Body of pancreas (tissue), 4 donors: ENCODE results near the gene GRM4. TPM values are rescaled to one million over a fixed set of nuclear protein-coding genes. Genes with fewer than 3 reads are reported as not detected.

Source experiments
- ATAC-seq: fragments of 150-250 bp; one replicate; pipeline ENCODE4 v1.9.1; 2016
- DNase-seq, 4 donors: peaks; one replicate each; pipeline ENCODE4 v3.0.0-alpha.2; 2019
- H3K27ac ChIP-seq, 4 donors: fragments of 200-600 bp; sonication (generic); 1 replicate in 3 of 4; 2 replicates in 1 of 4; pipeline versions ENCODE4 v1.5.1 to v1.6.1; 2016 to 2019; ENCODE audit warnings: mild to moderate bottlenecking in 1 of 4, mixed read lengths in 1 of 4, moderate library complexity in 1 of 4
- H3K27me3 ChIP-seq, 2 donors: fragments of 200-600 bp; sonication (generic); one replicate each; pipeline ENCODE4 v1.6.0; 2016; ENCODE audit warnings: mild to moderate bottlenecking in 1 of 2
- H3K36me3 ChIP-seq, 2 donors: fragments of 200-600 bp; sonication (generic); replicated peaks in 1 of 2; 2 replicates each; pipeline ENCODE4 v1.5.1; 2016; ENCODE audit warnings: low read depth in 2 of 2; ENCODE audit not compliant: insufficient read depth in 1 of 2
- H3K4me1 ChIP-seq: fragments of 200-600 bp; sonication (generic); one replicate; pipeline ENCODE4 v1.6.0; 2016
- H3K4me3 ChIP-seq, 2 donors: fragments of 200-600 bp; sonication (generic); 1 replicate in 1 of 2; 2 replicates in 1 of 2; pipeline ENCODE4 v1.5.1; 2016 to 2019
- H3K9me3 ChIP-seq, 3 donors: fragments of 200-600 bp; sonication (generic); 1 replicate in 2 of 3; 2 replicates in 1 of 3; pipeline ENCODE4 v1.5.1; 2016
- POLR2A ChIP-seq, 3 donors: fragments of 450-650 bp; IDR thresholded peaks; one replicate each; pipeline ENCODE4 v1.6.1; 2016; ENCODE audit warnings: antibody characterized with exemption in 3 of 3, mild to moderate bottlenecking in 2 of 3
- WGBS, 2 donors: methylation state at CpG; one replicate each; pipeline ENCODE4 v1.1.5; 2017; 5-methylcytosine and 5-hydroxymethylcytosine counted together
- intact Hi-C: fragments of 100-400 bp; cut with DNase I; formaldehyde crosslinking; loops from one replicate; pipeline ENCODE4 v1.15.1; 2023
- total RNA-seq, 2 donors: library from RNA; depleted of rRNA; stranded (reverse); fragments of >200 nt; gene quantifications; one replicate each; pipeline ENCODE4 v1.1.0, GENCODE V29; 2016
- TF ChIP-seq, protein P1 (sequence below), 7 experiments: fragments of 450-650 bp in 4 of 7; fragments of 200-600 bp in 3 of 7; sonication (generic) in 3 of 7; IDR thresholded peaks; one replicate each; pipeline ENCODE4 v1.5.1; 2016 to 2019; ENCODE audit warnings: antibody characterized with exemption in 7 of 7

GRM4 gene
- total RNA-seq, 2 donors from 2014 or later = 0.33 TPM; not detected in 1

DNA sequence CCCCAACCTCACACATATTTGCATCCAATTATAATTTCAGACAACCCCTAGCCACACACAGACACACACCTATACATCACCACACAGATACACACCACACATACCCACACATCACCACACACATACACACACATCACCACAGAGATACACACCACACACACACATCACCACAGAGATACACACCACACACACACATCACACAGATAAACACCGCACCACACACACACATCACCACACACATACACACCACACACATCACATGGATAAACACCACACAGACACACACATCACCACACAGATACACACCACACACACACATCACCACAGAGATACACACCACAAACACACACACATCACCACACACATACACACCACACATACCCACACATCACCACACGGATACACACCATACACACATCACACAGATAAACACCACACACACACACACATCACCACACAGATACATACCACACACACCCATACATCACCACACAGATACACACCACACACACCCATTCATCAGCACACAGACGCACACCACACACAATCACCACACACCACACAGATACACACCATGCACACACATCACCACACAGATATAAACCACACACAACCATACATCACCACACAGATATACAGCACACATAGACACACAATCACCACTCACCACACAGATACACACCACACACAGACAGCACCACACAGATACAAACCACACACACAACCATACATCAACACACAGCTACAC is 74.6 kb downstream of the GRM4 start:
- Histone ChIP-seq H3K4me3 (no peak overlapping the region), H3K9me3 (no peaks in the 10 kb centered on the region), H3K27ac (no peak overlapping the region), H3K36me3 (no peaks in the 10 kb centered on the region), H3K27me3 (no peaks in the 10 kb centered on the region), H3K4me1 (no peaks in the 10 kb centered on the region)
- TF ChIP-seq, protein P1, sequence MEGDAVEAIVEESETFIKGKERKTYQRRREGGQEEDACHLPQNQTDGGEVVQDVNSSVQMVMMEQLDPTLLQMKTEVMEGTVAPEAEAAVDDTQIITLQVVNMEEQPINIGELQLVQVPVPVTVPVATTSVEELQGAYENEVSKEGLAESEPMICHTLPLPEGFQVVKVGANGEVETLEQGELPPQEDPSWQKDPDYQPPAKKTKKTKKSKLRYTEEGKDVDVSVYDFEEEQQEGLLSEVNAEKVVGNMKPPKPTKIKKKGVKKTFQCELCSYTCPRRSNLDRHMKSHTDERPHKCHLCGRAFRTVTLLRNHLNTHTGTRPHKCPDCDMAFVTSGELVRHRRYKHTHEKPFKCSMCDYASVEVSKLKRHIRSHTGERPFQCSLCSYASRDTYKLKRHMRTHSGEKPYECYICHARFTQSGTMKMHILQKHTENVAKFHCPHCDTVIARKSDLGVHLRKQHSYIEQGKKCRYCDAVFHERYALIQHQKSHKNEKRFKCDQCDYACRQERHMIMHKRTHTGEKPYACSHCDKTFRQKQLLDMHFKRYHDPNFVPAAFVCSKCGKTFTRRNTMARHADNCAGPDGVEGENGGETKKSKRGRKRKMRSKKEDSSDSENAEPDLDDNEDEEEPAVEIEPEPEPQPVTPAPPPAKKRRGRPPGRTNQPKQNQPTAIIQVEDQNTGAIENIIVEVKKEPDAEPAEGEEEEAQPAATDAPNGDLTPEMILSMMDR (IDR thresholded peaks at IDR 0.05) = no peak
- TF ChIP-seq POLR2A (IDR thresholded peaks at IDR 0.05) = no peak
- ATAC-seq (no peak), DNase-seq (no peak)
- intact Hi-C loops = no loop called here
- 81 to 83% methylated on average over 3 of the region's 3 CpGs for WGBS, 2 donors

DNA sequence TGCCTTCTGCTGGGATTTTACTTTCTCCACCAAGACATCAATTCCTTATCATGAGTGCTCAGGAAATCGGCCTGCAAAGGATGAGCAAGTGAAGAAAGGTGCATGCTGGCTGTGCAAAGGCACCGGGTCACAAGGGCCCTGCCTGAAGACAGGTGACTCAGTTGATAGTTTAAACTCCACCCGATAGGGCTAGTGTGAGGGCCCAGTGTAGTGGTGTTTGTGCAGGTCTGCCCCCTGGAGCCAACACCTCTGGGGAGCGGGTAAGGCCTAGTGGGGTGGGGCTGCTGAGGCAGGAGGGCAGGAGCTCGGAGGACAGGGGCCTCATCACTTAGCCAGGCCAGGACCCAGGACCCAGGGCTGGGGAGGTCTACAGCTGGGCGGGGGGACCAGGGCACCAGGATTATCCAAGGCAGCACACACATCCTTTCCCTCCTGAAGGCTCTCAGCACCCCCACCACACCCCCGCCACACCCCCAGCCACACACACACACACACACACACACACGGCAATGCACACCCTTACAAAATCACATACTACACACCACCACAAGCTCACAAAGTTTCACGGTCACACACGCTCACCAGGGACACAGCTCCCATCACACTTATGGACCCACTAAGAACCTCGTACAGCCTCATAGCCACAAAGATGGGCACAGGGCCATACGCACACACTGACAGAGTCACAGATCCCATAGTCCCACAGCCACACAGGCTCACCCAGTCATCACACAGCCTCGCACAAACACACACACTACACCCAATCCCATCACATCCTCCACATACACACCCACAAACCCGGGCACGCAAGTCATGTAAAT is 75.4 kb downstream of the GRM4 start:
- ATAC-seq = no peak
- H3K4me3 ChIP-seq = no peak overlapping the region
- no peak overlapping the region for H3K27ac ChIP-seq

DNA sequence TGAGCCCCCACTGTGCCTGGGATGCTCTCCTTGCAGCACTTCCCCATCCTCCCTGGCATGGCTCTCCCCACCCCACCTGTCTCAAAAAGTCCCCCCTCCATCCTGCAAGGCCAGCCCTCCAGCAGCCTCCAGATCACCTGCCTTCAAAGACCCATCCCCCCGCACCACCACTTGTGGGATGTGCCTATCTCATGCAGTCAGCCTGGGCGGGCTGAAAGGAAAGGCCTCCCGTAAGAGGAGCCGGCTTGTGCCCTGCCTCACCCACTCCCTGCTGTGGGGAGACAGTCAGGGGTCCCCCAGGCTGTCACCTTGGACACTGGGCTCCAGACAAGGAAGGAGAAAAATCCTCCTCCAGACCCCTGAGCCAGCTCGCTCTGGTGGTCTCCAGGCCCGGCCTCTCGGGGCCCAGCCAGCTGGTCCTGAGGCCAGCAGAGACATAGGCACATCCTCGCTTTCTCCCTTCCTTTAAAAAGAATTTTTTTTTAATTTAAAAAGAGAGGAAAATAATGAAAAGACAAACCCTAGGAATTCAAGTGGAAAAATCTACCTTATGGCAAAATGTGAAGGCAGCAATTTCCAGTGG is 77.3 kb downstream of the GRM4 start:
- no peak for TF ChIP-seq POLR2A (IDR thresholded peaks at IDR 0.05)
- TF ChIP-seq, protein P1 (IDR thresholded peaks at IDR 0.05) = no peak
- no peaks in the 10 kb centered on the region for H3K4me1 ChIP-seq
- no peak for ATAC-seq

More for the DNA sequence above, 75.4 kb downstream of the GRM4 start:
- TF ChIP-seq POLR2A (IDR thresholded peaks at IDR 0.05) = no peak
- TF ChIP-seq, protein P1 (IDR thresholded peaks at IDR 0.05) = no peak
- DNase-seq = no peak
- intact Hi-C loops = no loop called here
- 79 to 83% methylated on average over 13 to 15 of the region's 15 CpGs for WGBS, 2 donors
- H3K4me1 ChIP-seq = no peaks in the 10 kb centered on the region
- no peaks in the 10 kb centered on the region for H3K9me3 ChIP-seq
- no peaks in the 10 kb centered on the region for H3K27me3 ChIP-seq
- no peaks in the 10 kb centered on the region for H3K36me3 ChIP-seq

GRCh38 chr6:34067814-34068213 is 78.1 kb downstream of the GRM4 start:
- Histone ChIP-seq H3K27ac (no peak overlapping the region), H3K9me3 (no peaks in the 10 kb centered on the region), H3K4me3 (no peak overlapping the region), H3K27me3 (peaks cover 0 to 6% of the 10 kb centered on the region in 2 donors), H3K4me1 (no peaks in the 10 kb centered on the region), H3K36me3 (no peaks in the 10 kb centered on the region)
- 29 to 37% methylated on average over 11 to 13 of the region's 13 CpGs for WGBS, 2 donors
- no peak for ATAC-seq
- DNase-seq = no peak
- intact Hi-C loops = no loop called here
- TF ChIP-seq POLR2A (IDR thresholded peaks at IDR 0.05) = no peak
- TF ChIP-seq, protein P1 (IDR thresholded peaks at IDR 0.05) = no peak

More for the DNA sequence above, 77.3 kb downstream of the GRM4 start:
- H3K9me3 ChIP-seq = no peaks in the 10 kb centered on the region
- peaks cover 0 to 6% of the 10 kb centered on the region in 2 donors for H3K27me3 ChIP-seq
- 61 to 62% methylated on average over 7 to 8 of the region's 8 CpGs for WGBS, 2 donors
- intact Hi-C loops = no loop called here
- no peak overlapping the region for H3K4me3 ChIP-seq
- H3K27ac ChIP-seq = no peak overlapping the region
- DNase-seq = no peak
- no peaks in the 10 kb centered on the region for H3K36me3 ChIP-seq
